SK-N-SH treated with all-trans-retinoic acid at 6 μM for 48 hours (cell line): Measurements from ENCODE around the gene ARAP2.

ENCODE experiments used
- ATAC-seq: fragments of 200-7000 bp; cut with Tn5 transposase; 3 replicates; pipeline ENCODE4 v1.9.1; 2020; ENCODE audit warnings: mild to moderate bottlenecking, moderate library complexity
- ARNTL ChIP-seq: fragments of 450-650 bp; formaldehyde crosslinking; IDR thresholded peaks from 2 replicates; pipeline ENCODE4 v1.5.0; 2020; ENCODE audit warnings: low read depth, mild to moderate bottlenecking, moderate library complexity, borderline replicate concordance
- BACH2 ChIP-seq: fragments of 250-450 bp; sonication (Bioruptor Pico); IDR thresholded peaks from 2 replicates; pipeline ENCODE4 v1.9.0; 2021; ENCODE audit warnings: mild to moderate bottlenecking, borderline replicate concordance
- CSDC2 ChIP-seq: fragments of 250-450 bp; sonication (Bioruptor Pico); IDR thresholded peaks from 2 replicates; pipeline ENCODE4 v1.5.0; 2020; ENCODE audit warnings: mild to moderate bottlenecking, moderate library complexity
- ESRRG ChIP-seq: fragments of 250-450 bp; sonication (Bioruptor Pico); IDR thresholded peaks from 2 replicates; pipeline ENCODE4 v1.6.1; 2021; ENCODE audit warnings: mild to moderate bottlenecking
- GLIS3 ChIP-seq: fragments of 250-450 bp; sonication (Bioruptor Pico); IDR thresholded peaks from 2 replicates; pipeline ENCODE4 v1.5.0; 2020; ENCODE audit warnings: mild to moderate bottlenecking, moderate library complexity
- ISL1 ChIP-seq: fragments of 250-450 bp; sonication (Bioruptor Pico); IDR thresholded peaks from 2 replicates; pipeline ENCODE4 v2.1.2; 2022; ENCODE audit warnings: mild to moderate bottlenecking, moderate library complexity
- OSR1 ChIP-seq: fragments of 250-450 bp; sonication (Bioruptor Pico); IDR thresholded peaks from 2 replicates; pipeline ENCODE4 v1.8.0; 2022; ENCODE audit warnings: moderate library complexity, mild to moderate bottlenecking, inconsistent platforms
- PATZ1 ChIP-seq: fragments of 250-450 bp; sonication (Bioruptor Pico); IDR thresholded peaks from 2 replicates; pipeline ENCODE4 v1.8.0; 2020; ENCODE audit warnings: mild to moderate bottlenecking, moderate library complexity, borderline replicate concordance
- POU6F1 ChIP-seq: fragments of 250-450 bp; sonication (Bioruptor Pico); IDR thresholded peaks from 2 replicates; pipeline ENCODE4 v1.8.0; 2021; ENCODE audit warnings: low read depth, mild to moderate bottlenecking, moderate library complexity, borderline replicate concordance
- PPARA ChIP-seq: fragments of 250-450 bp; sonication (Bioruptor Pico); IDR thresholded peaks from 2 replicates; pipeline ENCODE4 v1.5.0; 2020; ENCODE audit warnings: mild to moderate bottlenecking, borderline replicate concordance
- RARB ChIP-seq: fragments of 250-450 bp; sonication (Bioruptor Pico); IDR thresholded peaks from 2 replicates; pipeline ENCODE4 v1.8.0; 2021; ENCODE audit warnings: mild to moderate bottlenecking, moderate library complexity
- SNAI2 ChIP-seq: fragments of 250-450 bp; sonication (Bioruptor Pico); IDR thresholded peaks from 2 replicates; pipeline ENCODE4 v1.5.0; 2020; ENCODE audit warnings: mild to moderate bottlenecking, moderate library complexity
- TCF4 ChIP-seq: fragments of 250-450 bp; sonication (Bioruptor Pico); IDR thresholded peaks from 2 replicates; pipeline ENCODE4 v1.8.0; 2021; ENCODE audit warnings: mild to moderate bottlenecking, moderate library complexity, borderline replicate concordance
- TOX ChIP-seq: fragments of 250-450 bp; sonication (Bioruptor Pico); IDR thresholded peaks from 2 replicates; pipeline ENCODE4 v1.8.0; 2021; ENCODE audit warnings: mild to moderate bottlenecking, moderate library complexity, borderline replicate concordance
- ZC3H10 ChIP-seq: fragments of 250-450 bp; sonication (Bioruptor Pico); IDR thresholded peaks from 2 replicates; pipeline ENCODE4 v1.5.1; 2021; ENCODE audit warnings: mild to moderate bottlenecking, moderate library complexity
- ZFP3 ChIP-seq: fragments of 250-450 bp; sonication (Bioruptor Pico); IDR thresholded peaks from 2 replicates; pipeline ENCODE4 v1.5.0; 2020; ENCODE audit warnings: mild to moderate bottlenecking, moderate library complexity
- ZFP30 ChIP-seq: fragments of 450-650 bp; formaldehyde crosslinking; IDR thresholded peaks from 2 replicates; pipeline ENCODE4 v1.5.0; 2022; ENCODE audit warnings: mild to moderate bottlenecking, moderate library complexity
- ZNF565 ChIP-seq: fragments of 450-650 bp; formaldehyde crosslinking; conservative IDR thresholded peaks from 2 replicates; pipeline ENCODE4 v1.5.0; 2020; ENCODE audit warnings: low read depth, mild to moderate bottlenecking, moderate library complexity
- ZNF70 ChIP-seq: fragments of 450-650 bp; formaldehyde crosslinking; IDR thresholded peaks from 2 replicates; pipeline ENCODE4 v1.5.0; 2020; ENCODE audit warnings: mild to moderate bottlenecking, moderate library complexity
- ZNF8 ChIP-seq: fragments of 450-650 bp; formaldehyde crosslinking; IDR thresholded peaks from 2 replicates; pipeline ENCODE4 v1.5.0; 2020; ENCODE audit warnings: mild to moderate bottlenecking, moderate library complexity
- TF ChIP-seq, protein P1 (sequence below): fragments of 250-450 bp; sonication (Bioruptor Pico); IDR thresholded peaks from 2 replicates; pipeline ENCODE4 v1.5.0; 2020; ENCODE audit warnings: mild to moderate bottlenecking, moderate library complexity
- TF ChIP-seq, protein P2 (sequence below): fragments of 250-450 bp; sonication (Bioruptor Pico); IDR thresholded peaks from 2 replicates; pipeline ENCODE4 v1.5.1; 2020; ENCODE audit warnings: low read depth, mild to moderate bottlenecking, moderate library complexity
- TF ChIP-seq, protein P3 (sequence below): fragments of 250-450 bp; sonication (Bioruptor Pico); IDR thresholded peaks from 2 replicates; pipeline ENCODE4 v1.5.1; 2021; ENCODE audit warnings: mild to moderate bottlenecking, moderate library complexity

Gene ARAP2

DNA sequence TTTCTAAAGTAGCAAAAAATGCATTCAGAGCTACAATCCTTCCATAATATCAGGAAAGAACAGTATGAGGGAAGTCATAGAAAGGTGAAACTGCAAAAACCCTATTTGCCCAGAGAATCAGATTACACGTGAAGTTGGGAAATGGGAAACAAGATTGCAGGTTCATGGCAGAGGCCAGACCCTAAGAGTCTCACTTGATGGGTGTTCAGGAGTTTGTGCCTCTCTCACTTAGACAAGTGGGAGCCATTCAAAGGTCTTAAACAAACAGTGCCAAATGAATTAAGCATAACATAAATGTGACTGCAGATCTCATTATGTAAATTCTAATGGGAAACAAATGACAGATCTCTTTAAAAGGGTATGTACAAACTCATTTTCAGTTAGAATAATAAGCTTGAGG, 91.6 kb downstream of the ARAP2 start:
- TF ChIP-seq TOX (CRISPR knock-in tag) (no peak), PPARA (CRISPR knock-in tag) (no peak), PATZ1 (no peak), ZNF565 (no peak), TCF4 (CRISPR knock-in tag) (no peak), SNAI2 (CRISPR knock-in tag) (no peak), ZFP30 (no peak), POU6F1 (CRISPR knock-in tag) (no peak), ESRRG (CRISPR knock-in tag) (no peak), ISL1 (no peak), ZFP3 (CRISPR knock-in tag) (no peak), ZNF70 (CRISPR knock-in tag) (no peak), GLIS3 (CRISPR knock-in tag) (no peak), ARNTL (no peak), ZNF8 (CRISPR knock-in tag) (no peak)
- TF ChIP-seq, protein P1, sequence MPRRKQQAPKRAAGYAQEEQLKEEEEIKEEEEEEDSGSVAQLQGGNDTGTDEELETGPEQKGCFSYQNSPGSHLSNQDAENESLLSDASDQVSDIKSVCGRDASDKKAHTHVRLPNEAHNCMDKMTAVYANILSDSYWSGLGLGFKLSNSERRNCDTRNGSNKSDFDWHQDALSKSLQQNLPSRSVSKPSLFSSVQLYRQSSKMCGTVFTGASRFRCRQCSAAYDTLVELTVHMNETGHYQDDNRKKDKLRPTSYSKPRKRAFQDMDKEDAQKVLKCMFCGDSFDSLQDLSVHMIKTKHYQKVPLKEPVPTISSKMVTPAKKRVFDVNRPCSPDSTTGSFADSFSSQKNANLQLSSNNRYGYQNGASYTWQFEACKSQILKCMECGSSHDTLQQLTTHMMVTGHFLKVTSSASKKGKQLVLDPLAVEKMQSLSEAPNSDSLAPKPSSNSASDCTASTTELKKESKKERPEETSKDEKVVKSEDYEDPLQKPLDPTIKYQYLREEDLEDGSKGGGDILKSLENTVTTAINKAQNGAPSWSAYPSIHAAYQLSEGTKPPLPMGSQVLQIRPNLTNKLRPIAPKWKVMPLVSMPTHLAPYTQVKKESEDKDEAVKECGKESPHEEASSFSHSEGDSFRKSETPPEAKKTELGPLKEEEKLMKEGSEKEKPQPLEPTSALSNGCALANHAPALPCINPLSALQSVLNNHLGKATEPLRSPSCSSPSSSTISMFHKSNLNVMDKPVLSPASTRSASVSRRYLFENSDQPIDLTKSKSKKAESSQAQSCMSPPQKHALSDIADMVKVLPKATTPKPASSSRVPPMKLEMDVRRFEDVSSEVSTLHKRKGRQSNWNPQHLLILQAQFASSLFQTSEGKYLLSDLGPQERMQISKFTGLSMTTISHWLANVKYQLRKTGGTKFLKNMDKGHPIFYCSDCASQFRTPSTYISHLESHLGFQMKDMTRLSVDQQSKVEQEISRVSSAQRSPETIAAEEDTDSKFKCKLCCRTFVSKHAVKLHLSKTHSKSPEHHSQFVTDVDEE (CRISPR knock-in tag): no peak
- TF ChIP-seq, protein P2, sequence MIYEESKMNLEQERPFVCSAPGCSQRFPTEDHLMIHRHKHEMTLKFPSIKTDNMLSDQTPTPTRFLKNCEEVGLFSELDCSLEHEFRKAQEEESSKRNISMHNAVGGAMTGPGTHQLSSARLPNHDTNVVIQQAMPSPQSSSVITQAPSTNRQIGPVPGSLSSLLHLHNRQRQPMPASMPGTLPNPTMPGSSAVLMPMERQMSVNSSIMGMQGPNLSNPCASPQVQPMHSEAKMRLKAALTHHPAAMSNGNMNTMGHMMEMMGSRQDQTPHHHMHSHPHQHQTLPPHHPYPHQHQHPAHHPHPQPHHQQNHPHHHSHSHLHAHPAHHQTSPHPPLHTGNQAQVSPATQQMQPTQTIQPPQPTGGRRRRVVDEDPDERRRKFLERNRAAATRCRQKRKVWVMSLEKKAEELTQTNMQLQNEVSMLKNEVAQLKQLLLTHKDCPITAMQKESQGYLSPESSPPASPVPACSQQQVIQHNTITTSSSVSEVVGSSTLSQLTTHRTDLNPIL (CRISPR knock-in tag): no peak
- TF ChIP-seq, protein P3, sequence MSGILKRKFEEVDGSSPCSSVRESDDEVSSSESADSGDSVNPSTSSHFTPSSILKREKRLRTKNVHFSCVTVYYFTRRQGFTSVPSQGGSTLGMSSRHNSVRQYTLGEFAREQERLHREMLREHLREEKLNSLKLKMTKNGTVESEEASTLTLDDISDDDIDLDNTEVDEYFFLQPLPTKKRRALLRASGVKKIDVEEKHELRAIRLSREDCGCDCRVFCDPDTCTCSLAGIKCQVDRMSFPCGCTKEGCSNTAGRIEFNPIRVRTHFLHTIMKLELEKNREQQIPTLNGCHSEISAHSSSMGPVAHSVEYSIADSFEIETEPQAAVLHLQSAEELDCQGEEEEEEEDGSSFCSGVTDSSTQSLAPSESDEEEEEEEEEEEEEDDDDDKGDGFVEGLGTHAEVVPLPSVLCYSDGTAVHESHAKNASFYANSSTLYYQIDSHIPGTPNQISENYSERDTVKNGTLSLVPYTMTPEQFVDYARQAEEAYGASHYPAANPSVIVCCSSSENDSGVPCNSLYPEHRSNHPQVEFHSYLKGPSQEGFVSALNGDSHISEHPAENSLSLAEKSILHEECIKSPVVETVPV: no peak
- ATAC-seq: no peak

DNA sequence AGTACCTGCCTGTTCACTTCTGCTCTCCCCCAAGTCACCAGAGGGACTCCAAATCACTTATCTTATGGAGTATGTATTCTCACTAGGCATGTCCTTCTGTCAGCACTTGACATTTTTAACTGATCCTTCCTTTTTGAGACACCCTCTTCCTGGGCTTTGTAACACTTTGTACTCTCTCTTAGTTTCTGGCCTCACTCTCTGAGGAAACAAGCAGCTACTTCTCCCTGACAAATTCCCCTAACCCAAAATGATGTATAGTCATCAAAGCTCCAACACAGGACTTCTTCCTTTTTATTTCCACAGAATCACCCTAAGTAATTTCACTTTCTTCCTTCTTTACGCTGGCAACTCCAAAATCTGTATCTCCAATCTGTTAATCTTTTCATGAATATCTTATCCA, 101.8 kb downstream of the ARAP2 start:
- TF ChIP-seq ISL1: no peak

DNA sequence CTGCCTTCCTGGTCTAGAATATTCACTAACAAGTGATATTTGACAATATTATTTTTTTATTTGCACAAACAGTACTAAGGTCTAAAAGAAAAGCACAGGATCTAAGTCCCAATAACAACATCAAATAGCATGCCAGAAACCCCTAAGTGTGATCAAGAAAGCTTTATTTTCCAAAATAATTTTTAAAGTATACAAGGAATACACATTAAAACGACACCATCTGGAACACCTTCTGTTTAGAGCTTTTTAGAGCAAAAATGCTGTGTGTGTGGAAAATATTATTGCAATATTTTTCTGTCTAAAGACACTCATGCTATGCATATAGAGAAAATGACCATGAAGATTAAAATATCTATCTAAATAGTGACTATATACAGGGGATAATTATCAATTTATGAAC, 103.1 kb downstream of the ARAP2 start:
- no peak for TF ChIP-seq OSR1 (CRISPR knock-in tag)
- TF ChIP-seq BACH2 (CRISPR knock-in tag): no peak
- no peak for TF ChIP-seq TCF4 (CRISPR knock-in tag)
- no peak for TF ChIP-seq PPARA (CRISPR knock-in tag)
- TF ChIP-seq POU6F1 (CRISPR knock-in tag): no peak
- TF ChIP-seq ZNF565: no peak
- TF ChIP-seq, protein P2 (CRISPR knock-in tag): no peak
- no peak for TF ChIP-seq GLIS3 (CRISPR knock-in tag)
- no peak for TF ChIP-seq RARB
- TF ChIP-seq TOX (CRISPR knock-in tag): no peak
- TF ChIP-seq CSDC2 (CRISPR knock-in tag): no peak
- no peak for TF ChIP-seq ZNF70 (CRISPR knock-in tag)
- no peak for TF ChIP-seq ZC3H10 (CRISPR knock-in tag)
- no peak for TF ChIP-seq ESRRG (CRISPR knock-in tag)
- TF ChIP-seq ARNTL: no peak
- no peak for TF ChIP-seq SNAI2 (CRISPR knock-in tag)
- TF ChIP-seq, all 23 proteins: peak for 0
- no peak for ATAC-seq

More for the DNA sequence above, 101.8 kb downstream of the ARAP2 start:
- ATAC-seq: no peak
